RWPE2 (cell line): ENCODE data around the gene KLHDC1.

Experiments used
- ATAC-seq: fragments of 200-7000 bp; cut with Tn5 transposase; 3 replicates; pipeline ENCODE4 v1.9.1; 2021; ENCODE audit warnings: low read depth
- DNase-seq: peaks from one replicate; pipeline ENCODE4 v3.0.0-alpha.2; 2020; ENCODE audit warnings: low spot score
- H3K27ac ChIP-seq: fragments of 450-650 bp; 2 replicates; pipeline ENCODE4 v1.5.1; 2017; ENCODE audit warnings: mild to moderate bottlenecking; ENCODE audit not compliant: poor library complexity, severe bottlenecking
- H3K27me3 ChIP-seq: fragments of 250-450 bp; sonication (Bioruptor Pico); 2 replicates; pipeline ENCODE4 v1.5.1; 2021; ENCODE audit warnings: mild to moderate bottlenecking, moderate library complexity; ENCODE audit not compliant: insufficient read depth, poor library complexity, severe bottlenecking
- H3K36me3 ChIP-seq: fragments of 250-450 bp; sonication (Bioruptor Pico); 2 replicates; pipeline ENCODE4 v1.5.1; 2020; ENCODE audit warnings: low read depth, mild to moderate bottlenecking, moderate library complexity
- H3K4me1 ChIP-seq: fragments of 250-450 bp; sonication (Bioruptor Pico); 2 replicates; pipeline ENCODE4 v1.5.1; 2021; ENCODE audit warnings: mild to moderate bottlenecking, moderate library complexity; ENCODE audit not compliant: insufficient read depth, poor library complexity, severe bottlenecking
- H3K4me3 ChIP-seq: fragments of 250-450 bp; sonication (Bioruptor Pico); 2 replicates; pipeline ENCODE4 v1.5.1; 2021; ENCODE audit warnings: mild to moderate bottlenecking, moderate library complexity; ENCODE audit not compliant: severe bottlenecking
- H3K9me3 ChIP-seq: fragments of 250-450 bp; sonication (Bioruptor Pico); 2 replicates; pipeline ENCODE4 v1.5.1; 2021; ENCODE audit warnings: mild to moderate bottlenecking, moderate library complexity; ENCODE audit not compliant: severe bottlenecking
- TF ChIP-seq, protein P1 (sequence below): fragments of 450-650 bp; IDR thresholded peaks from one replicate; pipeline ENCODE4 v1.5.1; 2017; ENCODE audit warnings: mild to moderate bottlenecking, moderate library complexity; ENCODE audit not compliant: poor library complexity, severe bottlenecking

KLHDC1 gene

DNA sequence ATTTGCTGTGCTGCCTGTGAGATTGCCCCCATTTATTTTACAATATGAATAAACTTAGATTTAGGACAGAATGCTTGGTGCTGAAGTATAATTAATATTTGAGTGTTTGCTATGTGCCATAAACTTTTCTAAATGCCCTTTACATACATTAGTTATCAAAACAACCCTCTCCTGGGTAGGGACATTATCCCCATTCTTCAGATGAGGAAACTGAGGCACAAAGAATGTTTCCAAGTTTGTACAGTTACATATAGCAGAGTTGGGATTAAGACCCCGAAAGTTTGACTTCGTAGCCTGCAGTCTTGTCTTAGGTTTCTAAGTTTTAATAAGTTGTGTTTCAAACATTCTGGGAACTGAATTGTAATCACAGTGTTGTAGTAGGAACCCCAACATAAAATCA is 93.4 kb downstream of the KLHDC1 start:
- H3K4me1 ChIP-seq = no peaks in the 10 kb centered on the region
- no peak overlapping the region for H3K4me3 ChIP-seq
- DNase-seq (no peak), ATAC-seq (no peak)
- H3K27me3 ChIP-seq = no peaks in the 10 kb centered on the region
- H3K36me3 ChIP-seq = peaks cover 97% of the 10 kb centered on the region
- TF ChIP-seq, protein P1, sequence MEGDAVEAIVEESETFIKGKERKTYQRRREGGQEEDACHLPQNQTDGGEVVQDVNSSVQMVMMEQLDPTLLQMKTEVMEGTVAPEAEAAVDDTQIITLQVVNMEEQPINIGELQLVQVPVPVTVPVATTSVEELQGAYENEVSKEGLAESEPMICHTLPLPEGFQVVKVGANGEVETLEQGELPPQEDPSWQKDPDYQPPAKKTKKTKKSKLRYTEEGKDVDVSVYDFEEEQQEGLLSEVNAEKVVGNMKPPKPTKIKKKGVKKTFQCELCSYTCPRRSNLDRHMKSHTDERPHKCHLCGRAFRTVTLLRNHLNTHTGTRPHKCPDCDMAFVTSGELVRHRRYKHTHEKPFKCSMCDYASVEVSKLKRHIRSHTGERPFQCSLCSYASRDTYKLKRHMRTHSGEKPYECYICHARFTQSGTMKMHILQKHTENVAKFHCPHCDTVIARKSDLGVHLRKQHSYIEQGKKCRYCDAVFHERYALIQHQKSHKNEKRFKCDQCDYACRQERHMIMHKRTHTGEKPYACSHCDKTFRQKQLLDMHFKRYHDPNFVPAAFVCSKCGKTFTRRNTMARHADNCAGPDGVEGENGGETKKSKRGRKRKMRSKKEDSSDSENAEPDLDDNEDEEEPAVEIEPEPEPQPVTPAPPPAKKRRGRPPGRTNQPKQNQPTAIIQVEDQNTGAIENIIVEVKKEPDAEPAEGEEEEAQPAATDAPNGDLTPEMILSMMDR = no peak
- H3K27ac ChIP-seq = no peak overlapping the region
- H3K9me3 ChIP-seq = no peaks in the 10 kb centered on the region

DNA sequence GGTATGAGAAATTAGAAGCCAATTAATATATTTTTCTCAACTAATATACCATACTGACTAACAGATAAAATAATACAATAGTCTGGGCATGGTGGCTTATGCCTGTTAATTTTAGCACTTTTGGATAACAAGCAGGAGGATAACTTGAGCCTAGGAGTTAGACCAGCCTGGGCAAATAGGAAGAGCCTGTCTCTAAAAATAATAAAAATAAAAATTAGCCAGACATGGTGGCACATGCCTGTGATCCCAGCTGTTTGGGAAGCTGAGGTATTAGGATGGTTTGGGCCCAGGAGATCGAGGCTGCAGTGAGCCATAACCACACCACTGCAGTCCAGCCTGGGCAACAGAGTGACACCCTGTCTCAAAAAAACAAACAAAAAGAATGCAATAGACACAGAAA is 99.7 kb downstream of the KLHDC1 start:
- Histone ChIP-seq H3K27me3 (no peaks in the 10 kb centered on the region), H3K9me3 (no peaks in the 10 kb centered on the region), H3K36me3 (peaks cover 96% of the 10 kb centered on the region), H3K27ac (no peak overlapping the region), H3K4me1 (no peaks in the 10 kb centered on the region), H3K4me3 (no peak overlapping the region)
- TF ChIP-seq, protein P1 = no peak
- ATAC-seq (no peak), DNase-seq (no peak)

DNA sequence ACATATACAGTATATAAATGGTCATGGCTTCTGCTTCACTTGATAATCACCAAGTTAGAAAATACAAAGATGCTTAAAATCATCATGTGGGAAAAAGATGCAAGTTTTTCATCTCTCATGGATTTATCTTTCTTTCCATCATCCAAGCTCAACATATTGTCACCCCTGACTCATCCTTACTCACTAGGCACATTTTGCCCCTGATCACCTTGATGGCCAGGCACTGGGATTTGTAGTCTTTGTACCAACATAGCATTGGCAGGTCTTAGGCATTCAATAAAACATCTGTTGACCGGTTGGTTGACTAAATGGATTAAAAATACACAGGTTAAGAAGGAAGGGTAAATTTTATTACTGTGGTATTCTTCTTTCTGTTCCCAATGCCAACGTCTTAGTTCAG is 103.1 kb downstream of the KLHDC1 start:
- ATAC-seq (no peak), DNase-seq (no peak)
- peaks cover 94% of the 10 kb centered on the region for H3K36me3 ChIP-seq
- H3K4me3 ChIP-seq = no peak overlapping the region
- H3K9me3 ChIP-seq = no peaks in the 10 kb centered on the region
- no peaks in the 10 kb centered on the region for H3K27me3 ChIP-seq
- no peaks in the 10 kb centered on the region for H3K4me1 ChIP-seq
- TF ChIP-seq, protein P1 = no peak
- H3K27ac ChIP-seq = no peak overlapping the region
